Smooth muscle cell (in vitro differentiated cells): ENCODE measurements around the gene GRM2. TPM values are rescaled to one million over a fixed set of nuclear protein-coding genes. Genes with fewer than 3 reads are reported as not detected.

ENCODE experiments used
- DNase-seq: peaks from one replicate; lab custom pipeline; 2025; ENCODE audit not compliant: unreplicated experiment; lab: John Stamatoyannopoulos, UW
- H2AFZ ChIP-seq: fragments of 200-600 bp; sonication (generic); 2 replicates; pipeline ENCODE4 v1.6.0; 2016; ENCODE audit warnings: antibody characterized with exemption, low read depth, mild to moderate bottlenecking
- H3F3A ChIP-seq: fragments of 200-600 bp; sonication (generic); 2 replicates; pipeline ENCODE4 v1.6.0; 2017; ENCODE audit warnings: antibody characterized with exemption, low read depth
- H3K27ac ChIP-seq: fragments of 200-600 bp; sonication (generic); 2 replicates; pipeline ENCODE4 v1.5.1; 2016; ENCODE audit warnings: low read depth, mild to moderate bottlenecking
- H3K27me3 ChIP-seq: fragments of 200-600 bp; sonication (generic); 2 replicates; pipeline ENCODE4 v1.6.1; 2016; ENCODE audit warnings: low read depth, mild to moderate bottlenecking
- H3K36me3 ChIP-seq: fragments of 200-600 bp; sonication (generic); 2 replicates; pipeline ENCODE4 v1.5.1; 2016; ENCODE audit warnings: low read depth
- H3K4me1 ChIP-seq: fragments of 200-600 bp; sonication (generic); 2 replicates; pipeline ENCODE4 v1.5.1; 2016; ENCODE audit warnings: low read depth
- H3K4me2 ChIP-seq: fragments of 200-600 bp; sonication (generic); 2 replicates; pipeline ENCODE4 v1.6.0; 2016; ENCODE audit warnings: mild to moderate bottlenecking
- H3K4me3 ChIP-seq: fragments of 200-600 bp; sonication (generic); 2 replicates; pipeline ENCODE4 v1.5.1; 2016; ENCODE audit warnings: mild to moderate bottlenecking
- H3K79me2 ChIP-seq: fragments of 200-600 bp; sonication (generic); 2 replicates; pipeline ENCODE4 v1.6.0; 2016; ENCODE audit warnings: low read depth, mild to moderate bottlenecking
- H3K9ac ChIP-seq: fragments of 200-600 bp; sonication (generic); 2 replicates; pipeline ENCODE4 v1.6.0; 2016; ENCODE audit warnings: low read depth
- H3K9me3 ChIP-seq: fragments of 200-600 bp; sonication (generic); replicated peaks from 2 replicates; pipeline ENCODE4 v1.5.1; 2016; ENCODE audit warnings: low read depth
- H4K20me1 ChIP-seq: fragments of 200-600 bp; sonication (generic); 2 replicates; pipeline ENCODE4 v1.6.0; 2016; ENCODE audit warnings: low read depth
- WGBS: methylation state at CpG from one replicate; pipeline ENCODE4 v1.1.7; 2016; ENCODE audit warnings: low lambda C conversion rate; 5-methylcytosine and 5-hydroxymethylcytosine counted together
- polyA plus RNA-seq: library from polyadenylated mRNA; unstranded; fragments of >200 nt; fragmentation: Nextera tagmentation; extraction: Ambion mirVana; gene quantifications from 2 replicates; pipeline ENCODE4 v1.2.1, GENCODE V29; 2016
- total RNA-seq: library from RNA; depleted of rRNA; stranded (reverse); fragments of >200 nt; gene quantifications from 2 replicates; pipeline ENCODE4 v1.2.3, GENCODE V29; 2014
- TF ChIP-seq, protein P1 (sequence below): fragments of 200-600 bp; sonication (generic); IDR thresholded peaks from 2 replicates; pipeline ENCODE4 v1.5.1; 2017; ENCODE audit warnings: borderline replicate concordance, mild to moderate bottlenecking, antibody characterized with exemption; ENCODE audit not compliant: insufficient read depth, poor library complexity, severe bottlenecking

The GRM2 gene
- total and polyA plus RNA-seq, 2 experiments from 2014 or later = 0.63 to 0.65 TPM

GRCh38 chr3:51681453-51681852, 25.4 kb upstream of the GRM2 start:
- Histone ChIP-seq H3K4me2 (no peak overlapping the region), H3K27me3 (no peaks in the 10 kb centered on the region), H3K79me2 (no peaks in the 10 kb centered on the region), H3K4me3 (no peak overlapping the region), H3F3A (no peaks in the 10 kb centered on the region), H3K9me3 (no peaks in the 10 kb centered on the region), H3K4me1 (no peaks in the 10 kb centered on the region), H2AFZ (no peak overlapping the region), H3K9ac (no peak overlapping the region), H3K36me3 (no peaks in the 10 kb centered on the region), H3K27ac (no peak overlapping the region), H4K20me1 (peaks cover 18% of the 10 kb centered on the region)
- TF ChIP-seq, protein P1, sequence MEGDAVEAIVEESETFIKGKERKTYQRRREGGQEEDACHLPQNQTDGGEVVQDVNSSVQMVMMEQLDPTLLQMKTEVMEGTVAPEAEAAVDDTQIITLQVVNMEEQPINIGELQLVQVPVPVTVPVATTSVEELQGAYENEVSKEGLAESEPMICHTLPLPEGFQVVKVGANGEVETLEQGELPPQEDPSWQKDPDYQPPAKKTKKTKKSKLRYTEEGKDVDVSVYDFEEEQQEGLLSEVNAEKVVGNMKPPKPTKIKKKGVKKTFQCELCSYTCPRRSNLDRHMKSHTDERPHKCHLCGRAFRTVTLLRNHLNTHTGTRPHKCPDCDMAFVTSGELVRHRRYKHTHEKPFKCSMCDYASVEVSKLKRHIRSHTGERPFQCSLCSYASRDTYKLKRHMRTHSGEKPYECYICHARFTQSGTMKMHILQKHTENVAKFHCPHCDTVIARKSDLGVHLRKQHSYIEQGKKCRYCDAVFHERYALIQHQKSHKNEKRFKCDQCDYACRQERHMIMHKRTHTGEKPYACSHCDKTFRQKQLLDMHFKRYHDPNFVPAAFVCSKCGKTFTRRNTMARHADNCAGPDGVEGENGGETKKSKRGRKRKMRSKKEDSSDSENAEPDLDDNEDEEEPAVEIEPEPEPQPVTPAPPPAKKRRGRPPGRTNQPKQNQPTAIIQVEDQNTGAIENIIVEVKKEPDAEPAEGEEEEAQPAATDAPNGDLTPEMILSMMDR = no peak
- no peak for DNase-seq
- 88% methylated on average over 3 of the region's 3 CpGs for WGBS

DNA sequence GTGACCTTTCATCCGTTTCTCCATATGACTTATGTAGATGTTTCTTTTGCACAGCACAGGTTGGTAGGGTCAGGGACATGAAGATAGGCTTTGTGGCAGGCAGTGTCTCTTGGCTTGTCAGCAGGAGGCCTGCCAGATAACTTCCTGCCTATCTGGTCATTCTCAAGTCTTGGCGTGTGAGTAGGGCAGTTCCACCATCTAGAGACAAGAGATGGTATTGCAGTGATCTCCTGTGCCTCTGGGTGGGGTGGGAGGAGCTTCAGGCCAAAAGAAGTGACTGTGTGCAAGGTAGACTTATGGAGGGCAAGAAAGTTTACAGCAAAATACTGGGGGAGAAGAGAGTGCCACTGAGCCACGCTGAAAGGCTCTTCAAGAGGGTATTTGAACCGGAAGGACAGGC, 24.8 kb upstream of the GRM2 start:
- TF ChIP-seq, protein P1 = peak; percentile 74
- Histone ChIP-seq H3K4me2 (no peak overlapping the region), H3F3A (no peaks in the 10 kb centered on the region), H3K4me3 (no peak overlapping the region), H3K4me1 (no peaks in the 10 kb centered on the region), H4K20me1 (peaks cover 24% of the 10 kb centered on the region), H3K36me3 (no peaks in the 10 kb centered on the region), H3K27ac (no peak overlapping the region), H3K27me3 (no peaks in the 10 kb centered on the region), H3K79me2 (no peaks in the 10 kb centered on the region), H3K9ac (no peak overlapping the region), H3K9me3 (no peaks in the 10 kb centered on the region), H2AFZ (no peak overlapping the region)
- peak; percentile 5 for DNase-seq
- WGBS = 10% methylated on average over 4 of the region's 4 CpGs

DNA sequence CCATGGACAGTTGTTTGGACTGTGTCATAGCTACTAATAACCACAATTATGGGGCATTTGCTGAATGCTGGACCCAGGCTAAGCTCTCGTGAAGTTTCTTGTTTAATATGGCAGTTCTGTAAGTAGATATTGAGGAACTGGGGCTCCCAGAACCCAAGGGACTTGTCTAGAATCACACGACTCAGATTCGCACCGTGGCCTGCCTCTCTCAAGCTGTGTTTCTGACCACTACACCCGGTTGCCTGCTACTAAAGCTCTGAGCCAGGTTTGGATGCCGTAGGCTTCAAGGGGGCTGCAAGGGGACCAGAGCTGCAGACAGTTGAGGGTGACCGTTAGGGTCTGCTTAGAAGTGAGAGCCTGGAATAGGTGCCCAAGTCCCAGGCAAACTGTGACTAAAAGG, 24.3 kb upstream of the GRM2 start:
- Histone ChIP-seq H3K27ac (no peak overlapping the region), H3F3A (no peaks in the 10 kb centered on the region), H2AFZ (no peak overlapping the region), H3K4me2 (no peak overlapping the region), H3K36me3 (no peaks in the 10 kb centered on the region), H3K4me3 (no peak overlapping the region), H3K4me1 (no peaks in the 10 kb centered on the region), H3K27me3 (no peaks in the 10 kb centered on the region), H3K79me2 (no peaks in the 10 kb centered on the region), H3K9me3 (no peaks in the 10 kb centered on the region), H4K20me1 (peaks cover 24% of the 10 kb centered on the region), H3K9ac (no peak overlapping the region)
- DNase-seq = no peak
- TF ChIP-seq, protein P1 = no peak
- 80% methylated on average over 7 of the region's 7 CpGs for WGBS

GRCh38 chr3:51683566-51683965, 23.3 kb upstream of the GRM2 start:
- H4K20me1 ChIP-seq = peaks cover 24% of the 10 kb centered on the region
- no peak overlapping the region for H3K27ac ChIP-seq
- no peak overlapping the region for H2AFZ ChIP-seq
- TF ChIP-seq, protein P1 = no peak
- no peak overlapping the region for H3K9ac ChIP-seq
- H3K27me3 ChIP-seq = no peaks in the 10 kb centered on the region
- no peaks in the 10 kb centered on the region for H3K9me3 ChIP-seq
- no peaks in the 10 kb centered on the region for H3F3A ChIP-seq
- no peaks in the 10 kb centered on the region for H3K36me3 ChIP-seq
- H3K4me3 ChIP-seq = no peak overlapping the region
- no peaks in the 10 kb centered on the region for H3K4me1 ChIP-seq
- no peaks in the 10 kb centered on the region for H3K79me2 ChIP-seq
- no peak for DNase-seq
- WGBS = 96% methylated on average over 2 of the region's 2 CpGs
- no peak overlapping the region for H3K4me2 ChIP-seq
